ENCODE results near the gene AP4M1.

- TF ChIP-seq POLR2AphosphoS5 (IDR thresholded peaks at IDR 0.05) (no peak), POLR2A (IDR thresholded peaks at IDR 0.05) (no peak)
- TF ChIP-seq, protein P1, sequence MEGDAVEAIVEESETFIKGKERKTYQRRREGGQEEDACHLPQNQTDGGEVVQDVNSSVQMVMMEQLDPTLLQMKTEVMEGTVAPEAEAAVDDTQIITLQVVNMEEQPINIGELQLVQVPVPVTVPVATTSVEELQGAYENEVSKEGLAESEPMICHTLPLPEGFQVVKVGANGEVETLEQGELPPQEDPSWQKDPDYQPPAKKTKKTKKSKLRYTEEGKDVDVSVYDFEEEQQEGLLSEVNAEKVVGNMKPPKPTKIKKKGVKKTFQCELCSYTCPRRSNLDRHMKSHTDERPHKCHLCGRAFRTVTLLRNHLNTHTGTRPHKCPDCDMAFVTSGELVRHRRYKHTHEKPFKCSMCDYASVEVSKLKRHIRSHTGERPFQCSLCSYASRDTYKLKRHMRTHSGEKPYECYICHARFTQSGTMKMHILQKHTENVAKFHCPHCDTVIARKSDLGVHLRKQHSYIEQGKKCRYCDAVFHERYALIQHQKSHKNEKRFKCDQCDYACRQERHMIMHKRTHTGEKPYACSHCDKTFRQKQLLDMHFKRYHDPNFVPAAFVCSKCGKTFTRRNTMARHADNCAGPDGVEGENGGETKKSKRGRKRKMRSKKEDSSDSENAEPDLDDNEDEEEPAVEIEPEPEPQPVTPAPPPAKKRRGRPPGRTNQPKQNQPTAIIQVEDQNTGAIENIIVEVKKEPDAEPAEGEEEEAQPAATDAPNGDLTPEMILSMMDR (IDR thresholded peaks at IDR 0.05): no peak
Observed at GRCh38 chr7:100128637-100128963, 27.2 kb downstream of the AP4M1 start.

Data from gastroesophageal sphincter (tissue), 3 donors.